Measurements from ENCODE around the gene GPC6. TPM values are rescaled to one million over a fixed set of nuclear protein-coding genes. Genes with fewer than 3 reads are reported as not detected.
"Not testable (repeated sequence)": the region's sequence is repeated elsewhere in the genome, so short reads cannot be mapped to it uniquely, and the experiment has no call there.

The GPC6 gene
- total RNA-seq, 1 donor from 2014 or later, result not detected

DNA sequence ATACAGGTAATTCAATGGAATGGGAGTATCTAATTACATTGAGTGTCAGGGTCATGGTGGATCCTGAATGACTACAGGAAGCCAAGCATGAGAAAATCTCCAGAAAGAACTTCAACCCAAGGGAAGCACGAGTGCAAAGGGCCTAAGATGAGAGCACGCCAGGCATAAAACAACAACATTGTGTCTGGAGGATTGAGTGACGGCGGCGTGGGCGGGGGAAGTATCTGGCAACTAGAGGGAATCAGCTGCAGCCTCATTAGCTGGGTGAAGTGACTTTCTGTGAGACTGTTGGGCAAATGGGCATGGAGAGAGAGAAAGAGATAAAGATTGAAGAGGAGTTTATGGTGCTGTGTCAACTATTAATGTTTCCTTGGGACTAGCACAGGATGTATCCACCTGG, 194.3 kb downstream of the GPC6 start:
- Mint-ChIP-seq H3K4me1 (ENCODE audit: low read depth) (no peaks in the 10 kb centered on the region), H3K27me3 (ENCODE audit: insufficient read depth) (peaks cover 3% of the 10 kb centered on the region), H3K9me3 (no peaks in the 10 kb centered on the region), H3K4me3 (no peak overlapping the region), H3K36me3 (ENCODE audit: low read depth) (no peaks in the 10 kb centered on the region), H3K27ac (no peak overlapping the region)
- DNase-seq (ENCODE audit: low spot score), result no peak
- intact Hi-C loops (cut with micrococcal nuclease), result no loop called here

DNA sequence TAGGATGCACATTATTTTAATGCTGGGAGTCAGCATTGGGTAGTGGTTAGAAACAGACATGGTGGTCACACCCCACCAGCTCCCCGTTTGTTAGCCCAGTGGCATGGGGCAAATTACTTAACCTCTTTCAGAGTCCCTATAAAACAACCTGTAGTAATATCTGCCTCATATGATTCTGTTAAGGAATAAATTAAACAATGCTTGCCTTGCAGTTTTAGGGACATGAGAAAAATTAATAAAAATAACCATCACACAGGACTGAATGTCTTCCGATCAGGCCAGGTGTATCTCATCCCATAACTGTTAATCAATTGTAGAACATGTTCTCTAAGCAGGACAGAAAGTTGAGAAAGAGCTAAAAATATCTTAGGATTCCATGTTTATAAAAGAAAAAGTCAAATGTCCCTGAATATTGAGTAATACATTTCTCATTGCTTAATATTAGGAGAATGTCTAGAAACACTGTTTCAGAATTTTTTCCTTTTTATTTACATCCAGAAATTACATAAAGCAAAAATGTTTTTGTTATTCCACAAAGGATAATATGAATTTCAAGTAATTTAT, 196.5 kb downstream of the GPC6 start:
- Mint-ChIP-seq H3K4me3 (no peak overlapping the region), H3K4me1 (ENCODE audit: low read depth) (no peaks in the 10 kb centered on the region), H3K27me3 (ENCODE audit: insufficient read depth) (peaks cover 3% of the 10 kb centered on the region), H3K9me3 (no peaks in the 10 kb centered on the region), H3K36me3 (ENCODE audit: low read depth) (no peaks in the 10 kb centered on the region), H3K27ac (no peak overlapping the region)
- intact Hi-C loops (cut with micrococcal nuclease), result no loop called here
- no peak for DNase-seq (ENCODE audit: low spot score)

DNA sequence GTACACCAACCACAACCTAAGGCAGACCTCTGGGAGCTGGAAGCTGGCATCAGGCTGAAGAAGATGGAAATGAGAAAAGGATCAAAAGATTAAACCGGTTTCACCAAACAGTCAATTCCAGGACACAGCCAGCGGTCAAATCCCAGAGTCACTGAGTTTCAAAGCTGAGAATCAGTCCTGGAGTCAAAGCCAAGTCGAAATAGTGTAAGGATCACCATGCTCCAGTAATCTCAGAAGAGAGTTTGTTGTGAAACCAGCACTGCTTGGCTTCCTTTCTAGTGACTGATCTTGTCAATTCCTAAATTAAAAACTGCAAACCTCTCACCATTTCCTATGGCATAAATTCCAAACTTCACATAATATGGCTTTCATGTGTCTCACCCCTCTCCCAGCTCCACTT, 198.8 kb downstream of the GPC6 start:
- Mint-ChIP-seq H3K27ac (no peak overlapping the region), H3K9me3 (no peaks in the 10 kb centered on the region), H3K4me1 (ENCODE audit: low read depth) (no peaks in the 10 kb centered on the region)

DNA sequence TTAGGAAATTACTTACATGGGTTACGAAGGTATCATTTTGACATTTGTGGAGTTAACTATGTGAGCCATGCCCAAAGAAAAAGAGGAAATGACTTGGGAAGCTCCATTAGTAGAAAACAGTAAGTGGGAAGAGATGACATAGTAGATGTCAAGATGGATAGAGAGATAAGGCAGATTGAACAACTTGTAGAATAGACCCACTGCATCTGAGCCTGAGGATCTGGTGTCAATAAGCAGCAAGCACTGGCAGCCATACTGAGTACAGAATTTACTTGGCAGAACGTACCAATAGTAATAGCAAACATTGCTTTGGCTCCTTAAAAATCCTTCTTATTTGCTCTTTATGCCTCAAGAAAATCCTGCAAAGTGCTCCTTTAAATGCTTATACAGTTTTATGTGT, 203.8 kb downstream of the GPC6 start:
- no peak overlapping the region for H3K27ac Mint-ChIP-seq
- H3K4me1 Mint-ChIP-seq (ENCODE audit: low read depth), result no peaks in the 10 kb centered on the region

More for the DNA sequence above, 198.8 kb downstream of the GPC6 start:
- intact Hi-C loops (cut with micrococcal nuclease), result no loop called here
- no peak for DNase-seq (ENCODE audit: low spot score)
- Mint-ChIP-seq H3K36me3 (ENCODE audit: low read depth) (no peaks in the 10 kb centered on the region), H3K4me3 (no peak overlapping the region), H3K27me3 (ENCODE audit: insufficient read depth) (peaks cover 3% of the 10 kb centered on the region)

DNA sequence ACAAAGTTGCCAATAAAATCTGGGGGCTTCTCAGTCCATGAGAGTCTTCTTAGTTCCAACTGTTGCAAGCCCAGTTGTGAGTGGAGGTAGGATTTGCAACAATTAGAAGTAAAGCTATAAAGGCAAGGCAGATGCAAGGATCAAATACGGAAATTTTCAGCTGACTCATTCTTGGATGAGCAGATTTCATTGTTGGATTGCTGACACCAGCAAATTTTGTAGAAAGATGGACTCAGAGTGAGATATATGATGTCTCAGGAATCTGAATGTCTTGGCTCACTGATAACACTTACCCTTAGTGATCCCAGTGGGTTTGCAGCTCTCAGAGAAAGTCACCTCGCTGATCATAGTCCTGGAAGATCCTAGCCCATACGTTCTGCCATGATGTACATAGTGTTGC, 209.0 kb downstream of the GPC6 start:
- H3K4me3 Mint-ChIP-seq, result no peak overlapping the region
- no peaks in the 10 kb centered on the region for H3K27me3 Mint-ChIP-seq (ENCODE audit: insufficient read depth)
- no peak overlapping the region for H3K27ac Mint-ChIP-seq
- H3K9me3 Mint-ChIP-seq, result no peaks in the 10 kb centered on the region
- H3K4me1 Mint-ChIP-seq (ENCODE audit: low read depth), result no peaks in the 10 kb centered on the region
- H3K36me3 Mint-ChIP-seq (ENCODE audit: low read depth), result no peaks in the 10 kb centered on the region
- intact Hi-C loops (cut with micrococcal nuclease), result no loop called here
- DNase-seq (ENCODE audit: low spot score), result no peak

More for the DNA sequence above, 203.8 kb downstream of the GPC6 start:
- intact Hi-C loops (cut with micrococcal nuclease), result no loop called here
- H3K36me3 Mint-ChIP-seq (ENCODE audit: low read depth), result no peaks in the 10 kb centered on the region
- no peak for DNase-seq (ENCODE audit: low spot score)
- H3K4me3 Mint-ChIP-seq, result no peak overlapping the region
- H3K9me3 Mint-ChIP-seq, result no peaks in the 10 kb centered on the region
- no peaks in the 10 kb centered on the region for H3K27me3 Mint-ChIP-seq (ENCODE audit: insufficient read depth)

DNA sequence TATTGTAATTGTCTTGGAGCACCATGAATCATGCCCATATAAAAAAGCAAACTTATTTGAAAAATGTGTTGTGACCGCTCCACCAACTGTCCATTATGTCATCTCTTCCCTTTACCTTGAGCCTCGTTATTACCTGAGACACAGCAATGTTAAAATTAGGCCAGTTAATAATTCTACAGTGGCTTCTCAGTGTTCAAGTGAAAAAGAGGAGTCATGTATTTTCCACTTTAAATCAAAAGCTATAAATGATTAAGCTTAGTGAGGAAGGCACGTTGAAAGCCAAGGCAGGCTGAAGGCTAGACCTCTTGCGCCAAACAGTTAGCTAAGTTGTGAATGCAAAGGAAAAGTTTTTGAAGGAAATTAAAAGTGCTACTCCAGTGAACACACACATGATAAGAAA, 210.5 kb downstream of the GPC6 start:
- Mint-ChIP-seq H3K27ac (no peak overlapping the region), H3K9me3 (no peaks in the 10 kb centered on the region), H3K4me1 (ENCODE audit: low read depth) (no peaks in the 10 kb centered on the region), H3K4me3 (no peak overlapping the region), H3K27me3 (ENCODE audit: insufficient read depth) (no peaks in the 10 kb centered on the region), H3K36me3 (ENCODE audit: low read depth) (no peaks in the 10 kb centered on the region)
- DNase-seq (ENCODE audit: low spot score), result no peak
- intact Hi-C loops (cut with micrococcal nuclease), result no loop called here

DNA sequence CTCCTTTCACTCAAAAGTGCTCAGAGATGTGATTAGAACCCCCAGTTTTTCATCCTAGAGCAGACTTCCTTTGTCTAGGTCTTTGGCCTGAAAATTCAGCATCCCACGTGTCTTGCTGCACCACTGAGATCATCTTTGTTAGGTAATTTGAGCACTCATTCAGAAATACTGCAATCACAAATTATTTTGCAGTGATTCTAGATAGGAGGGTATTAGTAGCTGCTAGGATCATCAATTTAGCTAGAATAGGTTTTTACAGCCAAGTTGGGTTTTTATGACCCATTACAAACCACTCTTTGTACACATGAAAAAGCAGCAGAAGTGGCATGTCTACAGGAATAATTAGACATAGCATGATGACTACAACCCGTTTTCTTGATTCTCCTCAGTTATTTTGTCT, 219.6 kb downstream of the GPC6 start:
- Mint-ChIP-seq H3K27me3 (ENCODE audit: insufficient read depth) (no peaks in the 10 kb centered on the region), H3K9me3 (no peaks in the 10 kb centered on the region), H3K4me3 (no peak overlapping the region), H3K4me1 (ENCODE audit: low read depth) (no peaks in the 10 kb centered on the region), H3K27ac (no peak overlapping the region), H3K36me3 (ENCODE audit: low read depth) (no peaks in the 10 kb centered on the region)
- intact Hi-C loops (cut with micrococcal nuclease), result no loop called here
- DNase-seq (ENCODE audit: low spot score), result no peak

DNA sequence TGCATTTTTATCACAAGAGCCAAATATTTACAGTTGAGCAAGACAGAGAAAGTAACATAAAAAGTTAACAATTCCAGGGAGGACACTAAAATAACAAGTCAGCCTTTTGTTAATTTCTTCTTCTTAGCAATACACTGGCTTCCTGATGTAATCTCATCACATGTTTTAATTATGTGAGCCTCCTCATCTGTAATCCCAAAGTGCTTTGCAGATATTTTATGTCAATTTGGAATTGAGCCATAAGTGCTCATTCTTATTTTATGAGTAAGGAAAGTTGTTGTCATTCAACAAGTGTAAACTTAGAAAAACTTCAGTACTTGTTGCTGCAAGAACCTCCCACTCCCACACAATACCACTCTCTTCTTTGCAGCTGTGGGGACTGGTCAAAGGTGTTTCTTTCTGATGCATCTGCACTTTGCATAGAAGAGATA, 223.6 kb downstream of the GPC6 start:
- Mint-ChIP-seq H3K4me3 (no peak overlapping the region), H3K36me3 (ENCODE audit: low read depth) (no peaks in the 10 kb centered on the region), H3K4me1 (ENCODE audit: low read depth) (no peaks in the 10 kb centered on the region), H3K9me3 (peaks cover 3% of the 10 kb centered on the region), H3K27me3 (ENCODE audit: insufficient read depth) (no peaks in the 10 kb centered on the region), H3K27ac (no peak overlapping the region)
- no peak for DNase-seq (ENCODE audit: low spot score)
- intact Hi-C loops (cut with micrococcal nuclease), result no loop called here

DNA sequence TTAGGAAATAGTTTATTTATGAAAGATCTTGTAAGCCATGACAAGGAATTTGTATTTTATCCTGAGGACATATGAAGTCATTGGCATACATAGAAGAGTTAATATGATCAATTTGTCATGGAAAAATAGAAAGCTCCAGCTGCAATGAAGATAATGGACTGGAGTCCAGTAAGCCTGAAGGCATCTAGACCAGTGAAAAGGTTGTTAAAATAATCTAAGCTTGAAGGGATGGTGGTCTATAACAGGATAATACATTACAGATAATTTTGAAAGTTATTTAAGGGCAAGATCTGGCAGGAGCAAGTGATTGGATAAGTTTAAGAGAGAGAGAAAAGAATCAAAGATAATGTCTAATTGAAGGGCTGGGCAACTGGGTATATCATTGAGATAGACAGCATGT, 224.2 kb downstream of the GPC6 start:
- no peaks in the 10 kb centered on the region for H3K27me3 Mint-ChIP-seq (ENCODE audit: insufficient read depth)
- peaks cover 7% of the 10 kb centered on the region for H3K9me3 Mint-ChIP-seq
- no peaks in the 10 kb centered on the region for H3K36me3 Mint-ChIP-seq (ENCODE audit: low read depth)
- H3K4me3 Mint-ChIP-seq, result no peak overlapping the region
- H3K27ac Mint-ChIP-seq, result no peak overlapping the region
- DNase-seq (ENCODE audit: low spot score), result no peak
- no peaks in the 10 kb centered on the region for H3K4me1 Mint-ChIP-seq (ENCODE audit: low read depth)
- intact Hi-C loops (cut with micrococcal nuclease), result no loop called here

DNA sequence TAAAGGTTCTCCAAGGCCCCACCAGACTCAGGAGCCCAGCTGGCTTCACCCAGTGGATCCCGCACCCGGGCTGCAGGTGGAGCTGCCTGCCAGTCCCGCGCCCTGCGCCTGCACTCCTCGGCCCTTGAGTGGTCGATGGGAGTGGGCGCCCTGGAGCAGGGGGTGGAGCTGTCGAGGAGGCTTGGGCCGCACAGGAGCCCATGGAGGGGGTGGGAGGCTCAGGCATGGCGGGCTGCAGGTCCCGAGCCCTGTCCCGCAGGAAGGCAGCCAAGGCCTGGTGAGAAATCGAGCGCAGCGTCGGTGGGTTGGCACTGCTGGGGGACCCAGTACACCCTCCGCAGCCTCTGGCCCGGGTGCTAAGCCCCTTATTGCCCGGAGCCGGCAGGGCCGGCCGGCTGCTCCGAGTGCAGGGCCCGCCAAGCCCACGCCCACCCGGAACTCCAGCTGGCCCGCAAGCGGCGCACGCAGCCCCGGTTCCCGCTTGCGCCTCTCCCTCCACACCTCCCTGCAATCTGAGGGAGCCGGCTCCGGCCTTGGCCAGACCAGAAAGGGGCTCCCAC, 228.1 kb downstream of the GPC6 start:
- H3K4me3 Mint-ChIP-seq; intact Hi-C loops (cut with micrococcal nuclease); H3K4me1 Mint-ChIP-seq (ENCODE audit: low read depth); H3K36me3 Mint-ChIP-seq (ENCODE audit: low read depth); H3K27ac Mint-ChIP-seq; DNase-seq (ENCODE audit: low spot score); H3K27me3 Mint-ChIP-seq (ENCODE audit: insufficient read depth); H3K9me3 Mint-ChIP-seq: not testable (repeated sequence)

DNA sequence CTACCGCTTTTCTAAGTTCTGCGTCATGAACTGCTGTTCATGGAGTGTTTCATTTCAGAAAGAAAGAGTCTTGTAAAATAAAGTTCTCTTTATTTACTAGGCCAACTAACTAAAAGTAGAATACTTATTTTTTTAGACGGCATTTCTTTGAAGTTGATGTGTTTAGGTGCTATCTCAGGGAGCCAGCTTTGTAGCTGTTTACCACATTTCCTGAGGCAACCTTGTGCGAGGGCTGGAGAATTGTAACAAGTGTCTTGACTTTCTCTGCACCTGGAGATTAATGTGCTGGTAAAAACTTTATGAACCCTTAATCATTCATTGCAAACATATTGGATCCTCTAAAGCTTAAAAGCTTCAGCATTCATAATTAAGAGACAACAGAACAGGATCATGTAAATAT, 229.3 kb downstream of the GPC6 start:
- no peak for DNase-seq (ENCODE audit: low spot score)
- intact Hi-C loops (cut with micrococcal nuclease), result no loop called here
- no peak overlapping the region for H3K4me3 Mint-ChIP-seq
- peaks cover 3% of the 10 kb centered on the region for H3K27me3 Mint-ChIP-seq (ENCODE audit: insufficient read depth)
- H3K4me1 Mint-ChIP-seq (ENCODE audit: low read depth), result no peaks in the 10 kb centered on the region
- H3K36me3 Mint-ChIP-seq (ENCODE audit: low read depth), result no peaks in the 10 kb centered on the region
- H3K27ac Mint-ChIP-seq, result no peak overlapping the region
- peaks cover 7% of the 10 kb centered on the region for H3K9me3 Mint-ChIP-seq

DNA sequence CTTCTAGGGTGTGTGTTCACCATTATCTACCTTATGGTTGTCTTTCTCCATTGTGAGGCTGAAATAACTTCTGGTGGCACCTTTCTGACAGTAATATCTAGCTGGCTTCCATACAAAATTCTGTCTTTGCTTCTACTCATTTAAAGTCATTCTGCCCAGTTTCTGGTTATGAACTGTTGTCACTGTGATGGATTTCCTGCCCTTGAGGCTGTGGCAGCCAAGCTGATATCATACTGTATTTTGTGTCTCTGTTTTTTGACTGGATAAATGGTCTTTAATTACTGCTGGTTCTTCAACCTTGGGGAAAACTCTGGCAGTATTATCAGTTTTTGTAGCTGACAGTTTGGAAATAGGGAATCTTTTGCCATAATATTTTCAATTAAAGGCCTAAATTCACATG, 233.4 kb downstream of the GPC6 start:
- Mint-ChIP-seq H3K27me3 (ENCODE audit: insufficient read depth) (peaks cover 3% of the 10 kb centered on the region), H3K27ac (no peak overlapping the region), H3K36me3 (ENCODE audit: low read depth) (no peaks in the 10 kb centered on the region), H3K4me3 (no peak overlapping the region), H3K9me3 (peaks cover 4% of the 10 kb centered on the region), H3K4me1 (ENCODE audit: low read depth) (no peaks in the 10 kb centered on the region)
- no peak for DNase-seq (ENCODE audit: low spot score)
- intact Hi-C loops (cut with micrococcal nuclease), result no loop called here

DNA sequence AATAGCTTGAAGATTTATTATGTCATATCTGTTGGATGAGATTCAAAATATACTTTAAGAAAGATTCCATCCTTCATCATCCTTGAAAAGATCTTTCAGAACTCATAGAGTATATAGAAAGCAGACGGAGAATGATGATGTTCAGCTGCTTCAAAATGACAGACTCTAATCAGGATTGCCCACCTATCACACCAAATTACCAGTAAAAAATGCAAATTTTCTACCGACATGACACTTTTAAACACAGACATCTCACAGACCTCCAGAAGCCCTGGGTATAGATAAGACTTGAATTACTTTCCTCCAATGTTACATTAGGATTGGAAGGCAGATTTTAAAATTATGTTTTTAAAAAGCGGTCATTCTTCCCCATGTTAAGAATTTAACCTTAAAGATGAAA, 235.5 kb downstream of the GPC6 start:
- H3K27me3 Mint-ChIP-seq (ENCODE audit: insufficient read depth), result no peaks in the 10 kb centered on the region

DNA sequence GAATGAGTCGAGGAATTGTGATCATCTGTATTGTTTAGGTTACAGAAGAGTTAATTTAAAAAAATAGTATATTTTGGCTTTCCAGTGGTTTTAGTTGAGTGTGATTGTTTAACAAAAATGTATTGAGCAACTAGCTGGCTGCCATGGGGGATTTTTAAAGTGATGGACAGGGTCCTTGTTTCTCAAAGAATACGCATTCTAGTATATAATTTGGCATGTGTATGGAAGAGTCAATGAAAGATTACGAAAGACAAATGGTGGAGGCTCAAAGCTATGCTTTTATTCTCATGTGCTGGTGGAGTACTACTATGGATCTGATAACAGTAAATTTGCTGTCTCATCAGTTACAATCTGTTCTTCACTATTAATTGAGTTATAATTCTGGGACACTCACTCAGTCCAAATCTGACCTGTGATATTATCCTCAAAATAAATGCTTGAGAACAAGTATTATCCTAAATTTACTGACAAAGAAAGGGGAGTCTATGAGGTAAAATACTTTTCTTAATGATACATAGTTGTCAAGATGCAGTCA, 240.0 kb downstream of the GPC6 start:
- H3K27me3 Mint-ChIP-seq (ENCODE audit: insufficient read depth), result no peaks in the 10 kb centered on the region
- H3K36me3 Mint-ChIP-seq (ENCODE audit: low read depth), result no peaks in the 10 kb centered on the region
- no peak overlapping the region for H3K27ac Mint-ChIP-seq
- H3K4me1 Mint-ChIP-seq (ENCODE audit: low read depth), result no peaks in the 10 kb centered on the region
- H3K9me3 Mint-ChIP-seq, result peaks cover 7% of the 10 kb centered on the region
- intact Hi-C loops (cut with micrococcal nuclease), result no loop called here
- no peak overlapping the region for H3K4me3 Mint-ChIP-seq
- no peak for DNase-seq (ENCODE audit: low spot score)

More for the DNA sequence above, 235.5 kb downstream of the GPC6 start:
- intact Hi-C loops (cut with micrococcal nuclease), result no loop called here
- Mint-ChIP-seq H3K4me1 (ENCODE audit: low read depth) (no peaks in the 10 kb centered on the region), H3K9me3 (no peaks in the 10 kb centered on the region), H3K27ac (no peak overlapping the region), H3K36me3 (ENCODE audit: low read depth) (no peaks in the 10 kb centered on the region), H3K4me3 (no peak overlapping the region)
- DNase-seq (ENCODE audit: low spot score), result no peak
